Fibroblast of skin of left quadriceps (primary cell): ENCODE results near the gene FGF11.
"Not testable (repeated sequence)": the region's sequence is repeated elsewhere in the genome, so short reads cannot be mapped to it uniquely, and the experiment has no call there.

Experiments
- DNase-seq, 2 experiments: peaks; one replicate each; pipeline ENCODE4 v3.0.0-alpha.2; 2013; ENCODE audit warnings: low read depth in 2 of 2

Gene FGF11

DNA sequence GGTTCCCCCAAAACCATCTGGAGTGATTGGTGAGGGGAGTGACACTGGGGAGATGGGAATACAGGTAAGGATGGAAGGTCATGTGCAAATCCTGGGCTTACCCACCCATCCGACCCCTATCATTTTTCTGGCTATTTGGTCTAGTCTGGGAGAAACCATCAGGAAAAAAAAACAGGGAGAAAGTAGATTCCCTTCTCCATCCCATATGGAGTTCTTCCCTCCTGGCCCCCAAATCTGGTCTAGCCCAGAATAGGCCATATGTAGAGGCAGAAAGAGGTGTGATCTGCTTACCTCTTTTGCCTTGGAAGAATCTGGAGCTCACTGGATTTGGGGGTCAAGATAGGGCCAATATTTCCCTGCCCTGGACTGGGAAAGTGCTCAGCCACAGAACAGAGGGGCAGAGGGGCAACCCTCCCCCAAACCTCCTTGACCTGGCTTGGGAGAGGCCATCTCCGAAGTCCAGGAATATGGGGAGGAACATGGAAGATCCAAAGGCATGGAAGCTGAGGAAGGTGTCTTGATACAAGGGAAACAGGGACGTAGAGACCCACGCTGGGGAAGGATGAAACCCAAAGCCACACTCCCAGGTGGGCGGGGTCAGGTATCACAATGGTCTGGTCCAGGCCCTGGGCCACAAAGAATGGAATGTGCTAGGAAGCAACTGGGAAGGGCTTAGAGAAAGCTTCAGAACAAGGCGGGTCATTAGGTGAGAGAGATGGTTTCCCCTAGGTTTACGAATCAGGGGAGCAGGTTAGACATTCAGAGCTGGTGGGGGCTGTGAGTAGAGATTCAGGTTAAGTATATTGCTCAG is 21.7 kb downstream of the FGF11 start:
- DNase-seq = no peak

GRCh38 chr17:7462474-7463371 is 23.4 kb downstream of the FGF11 start:
- no peak for DNase-seq

GRCh38 chr17:7463372-7463846 is 24.1 kb downstream of the FGF11 start:
- DNase-seq = no peak

- no peak for DNase-seq
Observed at GRCh38 chr17:7464081-7464480, 24.8 kb downstream of the FGF11 start.

GRCh38 chr17:7465597-7466275 is 26.4 kb downstream of the FGF11 start:
- DNase-seq = no peak

DNA sequence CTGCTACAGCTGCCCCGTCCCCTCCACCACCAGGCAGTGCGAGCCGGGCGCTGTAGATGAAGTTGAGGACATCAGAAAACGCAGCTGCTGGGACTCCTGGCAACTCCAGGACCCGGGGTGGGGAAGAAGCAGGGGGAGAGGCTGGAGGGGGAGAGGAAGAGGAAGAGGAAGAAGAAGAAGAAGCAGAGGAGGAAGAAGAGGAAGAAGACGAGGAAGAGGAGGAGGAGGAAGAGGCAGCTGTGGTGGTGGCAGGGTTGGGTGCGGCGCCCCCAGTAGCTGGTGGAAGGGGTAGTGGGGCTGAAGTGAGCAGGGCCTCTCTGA is 27.0 kb downstream of the FGF11 start:
- no peak for DNase-seq

GRCh38 chr17:7466639-7467341 is 27.5 kb downstream of the FGF11 start:
- DNase-seq = no peak

DNA sequence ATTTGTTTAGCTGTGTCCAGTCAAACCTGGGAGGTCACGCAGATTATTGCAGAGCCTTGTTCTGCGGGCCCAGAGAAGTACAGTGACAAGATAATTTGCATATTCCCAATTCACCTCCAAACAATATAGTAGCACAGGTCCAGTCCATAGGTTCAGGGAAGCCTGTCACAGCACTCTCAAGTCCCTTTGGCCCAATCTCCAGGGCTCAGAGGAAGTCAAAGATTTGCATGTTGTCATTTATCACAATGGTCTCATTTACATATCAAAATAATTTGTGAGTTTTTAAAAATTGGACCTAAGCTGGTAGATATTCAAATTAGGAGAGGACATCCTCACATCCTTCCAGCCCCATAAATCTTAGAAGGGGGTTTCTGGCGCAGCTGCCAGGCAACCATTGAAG is 28.2 kb downstream of the FGF11 start:
- no peak for DNase-seq

DNA sequence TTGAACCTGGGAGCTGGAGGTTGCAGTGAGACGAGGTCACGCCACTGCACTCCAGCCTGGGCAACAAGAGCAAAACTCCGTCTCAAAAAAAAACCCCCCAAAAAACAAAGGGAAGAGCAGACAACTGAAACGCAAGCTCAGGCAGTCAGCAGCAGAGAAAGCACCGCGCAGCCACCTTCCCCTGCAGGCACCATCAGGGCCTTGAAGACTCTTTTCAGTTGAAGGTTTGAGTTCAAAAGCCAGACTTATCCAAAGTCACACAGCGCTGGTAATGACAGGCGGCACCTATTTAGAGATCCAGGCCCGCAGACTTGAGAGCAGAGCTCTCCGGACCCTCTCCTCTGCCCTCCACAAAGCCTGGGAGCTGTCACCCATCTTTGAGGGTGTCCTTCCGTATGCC is 29.0 kb downstream of the FGF11 start:
- DNase-seq = no peak

DNA sequence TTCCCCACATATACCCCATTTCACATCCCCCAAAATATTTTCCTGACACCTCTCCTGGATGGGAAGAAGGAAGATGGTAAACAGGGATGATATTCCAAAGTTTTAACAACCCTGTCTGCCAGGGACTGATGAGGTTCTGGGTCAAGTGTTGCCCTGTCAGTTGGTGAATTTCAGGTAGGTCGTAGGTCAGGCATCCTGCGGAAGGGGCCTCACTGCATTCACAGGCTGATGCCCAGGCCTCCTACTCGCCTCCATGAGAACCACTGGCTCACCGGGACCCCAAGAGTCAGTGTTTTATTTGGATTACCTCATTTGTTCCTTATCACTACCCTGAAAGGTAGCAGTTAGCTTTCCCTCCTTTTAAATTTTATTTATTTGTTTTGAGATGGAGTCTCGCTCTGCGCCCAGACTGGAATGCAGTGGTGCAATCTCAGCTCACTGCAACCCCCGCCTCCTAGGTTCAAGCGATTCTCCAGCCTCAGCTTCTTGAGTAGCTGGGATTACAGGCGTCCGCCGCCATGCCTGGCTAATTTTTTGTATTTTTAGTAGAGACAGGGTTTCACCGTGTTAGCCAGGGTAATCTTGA is 29.6 kb downstream of the FGF11 start:
- DNase-seq = no peak

- DNase-seq = not testable (repeated sequence)
Observed at GRCh38 chr17:7469843-7470242, 30.5 kb downstream of the FGF11 start.

DNA sequence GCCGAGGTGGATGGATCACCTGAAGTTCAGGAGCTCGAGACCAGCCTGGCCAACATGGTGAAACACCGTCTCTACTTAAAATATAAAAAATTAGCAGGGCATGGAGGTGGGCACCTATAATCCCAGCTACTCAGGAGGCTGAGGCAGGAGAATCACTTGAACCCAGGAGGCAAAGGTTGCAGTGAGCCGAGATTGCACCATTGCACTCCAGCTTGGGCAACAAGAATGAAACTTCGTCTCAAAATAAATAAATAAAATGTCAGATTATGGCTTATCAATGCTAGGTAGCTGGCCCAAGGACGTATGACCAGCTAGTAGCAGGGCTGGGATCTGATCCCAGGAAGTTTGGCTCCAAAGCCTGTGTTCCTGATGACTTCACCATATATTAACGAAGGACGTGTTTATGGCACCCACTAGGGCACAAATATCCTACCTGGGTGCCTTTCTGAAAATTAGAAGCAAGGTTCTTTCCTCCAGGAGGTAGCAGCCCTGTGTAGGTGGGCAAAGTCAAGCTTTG is 31.2 kb downstream of the FGF11 start:
- not testable (repeated sequence) for DNase-seq

GRCh38 chr17:7471729-7472128 is 32.4 kb downstream of the FGF11 start:
- DNase-seq = no peak

- not testable (repeated sequence) for DNase-seq
Observed at GRCh38 chr17:7474767-7475166, 35.5 kb downstream of the FGF11 start.

- no peak for DNase-seq
Observed at GRCh38 chr17:7475764-7476422, 36.6 kb downstream of the FGF11 start.

DNA sequence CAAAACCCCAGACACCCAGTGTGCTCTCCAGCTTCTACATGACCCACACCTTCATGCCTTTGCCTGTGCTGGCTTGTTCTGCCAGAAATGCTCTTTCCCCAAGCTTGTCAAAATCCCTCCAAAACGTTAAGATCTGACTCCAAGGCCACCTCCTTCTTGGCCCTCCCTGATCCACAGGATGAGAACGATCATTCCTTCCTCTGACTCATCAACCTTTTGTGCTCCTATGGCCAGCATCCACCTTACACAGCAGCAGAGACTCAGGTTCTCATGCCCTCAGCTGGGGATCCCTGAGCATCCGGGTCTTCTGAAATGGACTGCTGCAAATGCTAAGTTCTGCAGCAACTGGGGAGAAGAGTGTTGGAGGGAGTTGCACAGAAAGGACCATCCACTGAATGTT is 37.2 kb downstream of the FGF11 start:
- no peak for DNase-seq

DNA sequence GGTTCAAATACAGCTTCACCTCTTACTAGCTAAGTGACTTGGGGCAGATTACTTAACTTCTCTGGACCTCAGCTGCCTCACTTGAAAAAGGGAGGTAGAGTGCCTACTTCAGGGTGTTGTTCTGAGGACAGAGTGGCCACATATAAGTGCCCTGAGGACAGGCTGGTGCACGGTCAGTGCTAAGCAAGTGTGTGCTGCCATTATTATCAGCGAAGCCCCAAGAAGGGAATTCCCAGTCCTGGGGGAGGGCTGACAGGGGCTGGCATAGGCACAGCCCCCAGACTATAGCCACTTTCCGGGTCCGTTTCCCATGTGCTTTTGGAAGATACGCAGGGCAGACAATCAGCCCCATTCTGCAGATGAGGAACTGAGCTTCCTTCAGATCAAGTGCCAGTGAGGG is 37.6 kb downstream of the FGF11 start:
- no peak for DNase-seq

DNA sequence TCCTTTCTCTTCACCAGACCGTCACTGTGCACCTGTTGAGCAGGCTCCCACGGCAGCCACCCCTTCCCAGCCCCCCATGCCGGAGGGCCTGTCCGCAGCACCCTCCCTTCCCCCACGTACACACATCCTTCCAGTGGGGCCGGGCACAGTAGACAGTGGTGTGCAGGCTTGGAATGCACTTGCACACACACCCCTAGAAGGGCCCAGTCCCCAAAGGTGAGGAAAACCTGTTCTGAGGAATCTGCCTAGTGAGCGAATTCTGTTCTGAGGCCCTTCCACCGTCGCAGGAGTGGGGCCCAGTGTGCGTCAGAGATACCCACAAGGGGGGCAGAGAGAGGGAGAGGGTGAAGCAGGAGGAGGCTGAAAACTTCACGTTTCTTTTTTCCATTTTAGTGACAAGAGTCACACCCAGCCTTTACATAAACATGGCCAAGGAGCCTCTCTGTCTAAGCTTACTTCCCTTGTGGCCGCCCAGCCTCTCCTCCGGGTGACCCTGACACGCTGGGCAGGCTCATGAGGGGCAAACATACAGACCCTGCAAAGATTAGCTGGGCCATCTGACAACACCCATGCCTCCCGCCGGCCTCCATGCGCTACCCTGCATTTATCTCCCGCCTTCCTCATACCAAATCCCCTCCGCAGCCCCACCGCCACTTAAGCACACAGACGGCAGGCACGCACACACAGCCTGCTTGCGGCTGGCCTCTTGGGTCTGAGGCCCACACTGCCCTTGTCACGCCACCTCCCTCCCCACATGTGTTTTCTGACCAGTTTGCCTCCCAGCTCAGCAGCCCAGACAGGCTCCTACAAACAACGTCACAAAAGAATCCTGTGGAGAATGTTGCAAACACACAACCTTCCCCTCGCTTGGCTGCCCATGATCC is 38.3 kb downstream of the FGF11 start:
- peak in 1 of 2 experiments; percentile 26 for DNase-seq
